Right renal pelvis (tissue), 4 donors: Measurements from ENCODE around the gene NR5A2. TPM values are rescaled to one million over a fixed set of nuclear protein-coding genes. Genes with fewer than 3 reads are reported as not detected.

Experiments used
- DNase-seq, 4 donors: peaks; one replicate each; pipeline ENCODE4 v3.0.0-alpha.2; 2013; ENCODE audit warnings: low read depth in 4 of 4, low spot score in 3 of 4, missing footprints in 1 of 4
- polyA plus RNA-seq, 4 donors: library from polyadenylated mRNA; unstranded; fragments of 120-200 nt; gene quantifications; one replicate each; pipeline ENCODE4 v1.2.1, GENCODE V29; 2013; ENCODE audit not compliant: insufficient read length in 4 of 4

NR5A2 gene
- polyA plus RNA-seq, 4 donors = 2.1 to 2.9 (median 2.3) TPM

DNA sequence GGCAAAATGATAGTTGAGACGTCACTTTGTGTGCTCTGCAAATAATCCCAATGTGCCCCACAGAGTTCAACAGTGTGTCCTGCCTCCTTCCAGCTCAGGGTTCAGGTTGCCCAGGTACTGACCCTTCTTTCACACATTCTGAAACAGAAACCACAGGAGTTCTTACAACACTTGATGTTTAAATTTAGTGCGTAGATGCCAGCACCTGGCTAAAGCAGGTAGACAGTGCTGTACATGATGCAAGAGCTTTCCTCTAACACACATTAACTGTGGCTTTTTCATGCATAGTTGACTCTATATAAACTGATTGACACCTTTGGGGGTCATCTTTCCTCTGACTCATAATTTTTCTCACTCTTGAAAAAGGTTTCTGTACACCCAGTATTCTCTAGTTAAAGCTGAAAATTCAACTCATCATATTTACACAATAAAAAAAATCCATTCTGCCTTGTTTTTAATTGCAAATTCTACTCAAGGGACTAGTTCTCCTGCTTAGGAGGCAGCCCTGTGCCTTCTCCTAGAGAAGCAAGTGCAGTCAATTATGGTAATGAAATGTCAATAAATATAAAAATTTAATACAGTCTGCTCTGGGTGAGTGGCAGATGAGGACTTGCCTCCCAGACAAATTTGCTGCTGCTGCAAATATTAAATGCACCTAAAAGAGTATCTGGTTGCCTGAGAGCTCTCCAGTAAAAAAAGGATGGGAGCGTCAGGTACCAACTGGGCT is 91.4 kb downstream of the NR5A2 start:
- no peak for DNase-seq

DNA sequence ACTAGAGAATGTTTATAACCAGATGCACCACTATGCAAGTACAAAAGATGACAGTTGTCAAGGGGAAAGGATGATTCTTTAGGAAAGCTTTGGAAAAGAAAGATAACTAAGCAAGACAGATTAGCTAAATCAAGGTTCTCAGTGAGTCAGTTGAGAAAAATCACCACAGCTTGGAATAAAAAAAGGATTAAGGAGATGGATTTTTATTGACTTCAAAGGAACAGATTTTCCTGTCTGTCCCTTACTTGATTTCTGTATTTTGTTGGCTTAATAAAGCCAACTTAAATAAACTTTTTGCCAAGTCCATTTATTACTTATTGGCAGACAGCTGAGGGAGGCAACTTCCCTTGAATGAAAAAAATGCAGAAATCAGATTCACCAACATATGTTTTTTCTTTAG is 93.9 kb downstream of the NR5A2 start:
- no peak for DNase-seq

DNA sequence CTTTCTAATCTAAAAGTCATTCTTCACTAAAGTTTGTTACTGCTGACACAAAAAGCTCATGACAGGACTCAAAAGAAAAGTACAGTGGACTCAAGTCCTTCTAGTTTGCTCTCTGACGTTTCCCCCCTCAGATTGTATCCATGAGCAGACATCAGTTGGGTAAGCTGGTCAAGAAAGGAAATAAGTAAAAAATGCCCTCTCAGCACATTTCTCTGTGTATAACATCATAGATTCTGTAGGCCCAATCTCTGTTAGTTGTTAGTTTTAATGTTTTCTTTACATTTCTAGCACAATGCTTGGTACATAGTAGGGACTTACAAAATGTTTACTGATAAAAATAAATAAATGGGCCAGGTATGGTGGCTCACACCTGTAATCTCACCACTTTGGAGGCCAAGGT is 96.8 kb downstream of the NR5A2 start:
- DNase-seq = no peak

DNA sequence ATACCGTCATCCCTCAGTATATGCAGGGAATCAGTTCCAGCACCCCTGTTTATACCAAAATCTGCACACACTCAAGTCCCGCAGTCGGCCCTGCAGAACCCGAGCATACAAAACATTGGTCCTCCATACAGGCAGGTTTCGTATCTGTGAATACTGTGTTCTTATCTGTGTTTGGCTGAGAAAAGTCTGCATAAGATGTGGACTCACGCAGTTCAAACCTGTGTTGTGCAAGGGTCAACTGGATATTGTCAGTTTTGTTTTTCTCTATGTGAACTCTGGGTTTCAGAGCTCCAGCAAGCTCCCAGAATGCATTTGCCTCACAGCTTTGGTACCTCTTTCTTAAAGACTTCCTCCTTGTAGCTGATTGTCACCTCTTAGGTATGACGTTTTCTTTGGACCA is 100.6 kb downstream of the NR5A2 start:
- DNase-seq = no peak

DNA sequence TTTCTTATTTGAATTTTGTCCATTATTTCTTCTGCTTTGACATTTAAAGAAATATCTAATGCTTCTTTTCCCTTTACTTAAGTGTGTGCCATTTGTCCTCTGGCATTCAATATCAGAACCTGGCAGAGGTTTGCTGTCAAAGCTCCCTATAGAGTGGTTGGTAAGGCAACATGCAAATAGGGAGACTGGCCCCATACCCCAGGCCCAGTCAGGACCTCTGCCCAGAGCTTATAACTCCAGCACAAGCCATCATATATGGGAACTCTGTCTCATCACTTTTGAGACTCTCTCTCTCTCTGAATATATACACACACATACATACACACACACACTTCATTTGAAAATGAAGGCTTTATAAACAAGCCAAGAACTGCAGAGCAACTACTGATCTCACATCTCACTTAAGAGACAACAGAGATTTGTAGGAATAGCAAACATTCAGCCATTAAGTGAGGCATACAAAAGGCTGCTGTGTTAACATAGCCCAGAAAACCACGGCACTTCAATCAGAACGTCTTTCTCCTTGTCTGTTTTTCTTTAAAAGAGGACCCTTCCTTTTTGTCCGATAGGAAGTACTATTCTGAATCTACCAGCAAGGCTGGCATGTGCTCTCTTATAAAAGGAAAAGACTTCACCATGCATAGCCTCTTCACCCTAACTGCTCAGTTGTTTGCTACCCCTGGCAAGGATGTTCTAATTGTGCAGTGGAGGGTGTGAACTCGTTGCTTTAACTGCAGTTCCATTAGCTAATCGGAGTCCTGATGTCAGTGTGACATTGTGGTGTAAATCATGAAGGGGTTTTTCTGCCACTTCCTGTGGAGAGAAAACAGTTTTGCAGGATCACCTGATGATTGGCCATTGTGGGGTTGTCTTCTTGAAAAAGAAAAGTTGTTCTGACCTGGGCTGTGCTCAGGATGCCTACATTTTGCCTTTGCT is 101.7 kb downstream of the NR5A2 start:
- no peak for DNase-seq

DNA sequence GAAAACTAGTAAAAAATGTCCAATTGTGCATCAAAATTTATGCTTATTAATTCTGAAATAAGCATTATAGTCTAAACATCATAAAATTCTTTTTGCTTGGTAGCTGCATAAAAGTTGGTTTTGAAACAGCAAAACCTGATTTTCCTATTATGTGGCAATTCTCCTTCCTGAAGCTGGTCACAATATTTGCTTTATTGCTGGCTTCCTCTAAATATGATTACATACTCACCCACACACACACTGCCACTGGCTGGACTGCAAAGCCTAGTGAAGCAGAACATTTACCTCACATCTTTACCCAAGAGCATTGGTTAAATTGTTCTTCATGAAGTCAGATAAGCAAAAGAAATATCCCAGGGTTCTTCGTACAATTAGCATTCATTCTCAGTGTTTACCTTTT is 103.0 kb downstream of the NR5A2 start:
- DNase-seq = no peak

DNA sequence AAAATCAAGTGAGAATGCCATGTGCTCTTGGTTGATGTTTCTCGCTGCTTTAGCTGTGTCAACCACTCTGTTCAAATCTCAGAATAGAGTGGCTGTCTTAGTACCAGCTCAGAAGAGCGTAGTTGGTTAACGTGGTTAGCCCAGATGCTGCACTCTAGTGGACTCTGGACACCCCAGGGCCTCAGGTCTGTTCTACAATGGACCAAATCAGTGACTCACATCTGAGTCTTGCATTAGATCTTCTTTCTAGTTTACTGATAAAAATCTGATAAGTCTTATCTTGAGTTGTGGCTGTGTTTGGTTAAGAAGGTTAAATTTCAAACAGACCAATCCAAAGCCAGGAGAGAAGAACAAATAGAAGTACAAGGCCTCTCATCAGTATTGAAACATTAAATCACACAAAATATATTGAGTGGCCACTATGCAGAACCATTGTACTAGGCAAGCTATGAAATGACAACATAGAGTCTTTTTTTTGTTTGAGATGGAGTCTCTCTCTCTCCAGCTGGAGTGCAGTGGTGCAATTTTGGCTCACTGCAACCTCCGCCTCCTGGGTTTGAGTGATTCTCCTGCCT is 104.1 kb downstream of the NR5A2 start:
- no peak for DNase-seq

DNA sequence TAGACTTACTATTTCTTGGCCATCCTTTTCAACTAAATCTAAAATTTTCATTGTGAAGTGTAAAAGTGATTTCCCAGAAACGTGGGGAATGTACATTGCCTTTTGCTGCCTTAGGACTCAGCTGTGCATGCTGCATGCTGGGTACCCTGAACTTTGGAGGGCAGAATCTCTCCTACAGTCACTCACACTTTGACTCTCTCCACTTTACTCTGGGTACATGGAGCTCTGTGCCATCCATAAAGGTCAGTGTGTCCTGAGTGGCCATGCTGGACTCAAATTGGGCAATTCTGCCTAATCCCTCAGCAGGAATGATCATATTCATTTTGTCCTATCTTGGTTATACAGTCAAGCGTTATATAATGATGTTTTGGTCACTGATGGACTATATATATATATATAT is 105.6 kb downstream of the NR5A2 start:
- no peak for DNase-seq

DNA sequence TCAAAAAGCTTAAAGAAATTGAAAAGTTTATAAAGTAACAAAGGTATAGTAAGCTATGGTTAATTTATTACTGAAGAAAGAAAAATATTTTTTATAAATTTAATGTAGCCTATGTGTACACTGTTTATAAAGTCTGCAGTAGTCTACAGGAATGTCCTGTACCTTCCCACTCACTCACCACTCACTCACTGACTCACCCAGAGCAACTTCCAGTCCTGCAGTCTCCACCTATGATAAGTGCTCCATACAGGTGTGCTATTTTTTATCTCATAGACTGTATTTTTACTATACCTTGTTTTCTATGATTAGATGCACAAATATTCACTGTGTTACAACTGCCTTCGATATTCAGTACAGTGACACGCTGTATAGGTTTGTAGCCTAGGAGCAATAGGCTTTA is 106.6 kb downstream of the NR5A2 start:
- no peak for DNase-seq

DNA sequence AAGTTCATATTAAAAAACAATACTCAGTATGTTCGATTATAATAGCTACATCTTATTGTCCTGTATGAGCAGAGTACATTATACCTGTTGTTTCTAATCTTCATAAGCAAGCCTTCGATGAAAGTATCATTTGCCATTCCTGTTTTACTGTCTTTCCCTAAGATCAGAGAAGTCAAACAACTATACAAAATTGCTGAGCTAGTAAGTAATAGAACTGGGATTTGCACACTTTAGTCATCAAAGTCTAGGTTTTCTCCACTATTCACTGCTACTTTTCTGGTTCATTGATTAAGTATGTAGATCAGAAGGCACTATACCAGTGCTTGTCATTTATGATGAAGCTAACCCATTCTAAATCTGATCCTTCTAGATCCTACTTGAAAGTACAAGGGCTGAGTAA is 108.9 kb downstream of the NR5A2 start:
- DNase-seq = no peak

DNA sequence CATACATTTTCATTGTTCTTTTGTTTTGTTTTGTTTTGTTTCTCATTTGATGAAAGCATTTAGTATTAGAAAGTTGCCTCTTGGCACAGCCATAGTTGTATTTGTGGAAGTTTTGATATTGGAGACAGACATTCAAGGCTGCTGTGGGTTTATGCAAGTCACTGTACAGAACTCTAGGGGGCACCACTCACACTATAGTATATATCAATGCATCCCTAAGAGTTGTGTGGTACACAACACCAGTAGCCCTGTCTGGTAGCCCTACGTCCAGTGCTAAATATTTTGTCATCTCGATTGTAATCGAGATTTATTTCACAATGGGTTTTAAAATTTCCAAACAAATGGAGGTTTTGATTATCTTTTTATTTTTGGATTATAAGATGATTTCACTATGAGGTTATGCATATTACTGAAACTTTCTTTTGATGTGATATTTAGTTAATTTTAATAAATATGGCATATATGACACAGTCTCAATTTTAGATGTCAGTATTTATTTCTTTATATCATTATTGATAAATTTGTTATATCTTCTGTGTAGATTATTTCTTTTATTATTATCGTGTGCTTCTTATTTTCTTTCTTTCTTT is 112.2 kb downstream of the NR5A2 start:
- peak in 1 of 4 donors; percentile 10 for DNase-seq

DNA sequence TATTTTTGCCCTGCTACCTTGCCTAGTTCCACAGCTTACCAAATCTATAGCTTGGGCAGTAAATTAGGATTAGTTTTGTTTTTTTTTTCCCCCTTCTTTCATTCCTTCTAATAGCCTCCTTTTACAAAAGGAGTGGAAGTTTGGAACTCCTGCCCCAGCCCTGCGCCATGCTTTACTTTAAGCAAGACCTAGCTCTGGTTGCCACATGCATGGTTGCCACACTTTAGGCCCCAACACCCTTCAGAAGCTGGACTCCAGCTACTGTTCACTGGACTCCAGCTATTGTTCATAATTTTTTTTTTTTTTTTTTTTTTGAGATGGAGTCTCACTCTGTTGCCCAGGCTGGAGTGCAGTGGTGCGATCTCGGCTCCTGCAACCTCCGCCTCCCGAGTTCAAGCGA is 115.8 kb downstream of the NR5A2 start:
- no peak for DNase-seq

DNA sequence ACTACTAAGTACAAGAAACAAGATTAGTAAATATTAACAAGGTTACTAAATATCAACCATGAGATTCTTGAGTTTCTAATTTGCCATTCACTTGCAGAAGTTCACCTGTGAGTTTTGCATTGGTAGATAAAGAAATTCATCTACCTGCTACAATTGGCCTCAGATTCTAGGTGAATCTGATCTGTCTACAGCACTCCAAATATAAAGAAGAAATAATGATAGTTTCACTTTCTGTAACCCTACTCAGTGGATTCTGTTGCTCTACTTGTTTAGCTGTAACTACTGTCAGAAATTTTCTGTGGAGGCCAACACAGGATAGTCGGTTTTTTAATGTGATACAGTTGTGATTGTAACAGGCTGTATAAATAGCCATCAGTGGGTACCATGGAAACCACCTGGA is 118.6 kb downstream of the NR5A2 start:
- DNase-seq = no peak

DNA sequence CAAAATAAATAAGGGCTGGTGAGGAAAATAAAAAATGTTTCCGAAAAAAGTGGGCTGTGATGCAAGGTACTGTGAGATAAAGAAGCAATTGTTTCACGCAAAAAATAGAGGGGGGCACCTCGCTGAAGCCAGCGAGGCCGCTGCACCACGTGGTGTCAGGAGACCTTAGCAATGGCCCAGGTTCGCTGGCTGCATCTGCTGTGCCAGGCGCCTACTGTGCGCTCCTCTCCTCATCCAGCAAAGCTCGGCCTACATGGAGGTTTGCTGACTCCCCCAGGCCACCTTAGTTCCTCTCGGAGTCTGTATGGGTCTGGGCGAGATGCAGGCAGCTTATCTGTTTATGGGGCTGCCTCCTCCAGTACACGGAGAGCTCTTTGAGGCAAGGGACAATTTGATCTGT is 119.6 kb downstream of the NR5A2 start:
- DNase-seq = no peak

DNA sequence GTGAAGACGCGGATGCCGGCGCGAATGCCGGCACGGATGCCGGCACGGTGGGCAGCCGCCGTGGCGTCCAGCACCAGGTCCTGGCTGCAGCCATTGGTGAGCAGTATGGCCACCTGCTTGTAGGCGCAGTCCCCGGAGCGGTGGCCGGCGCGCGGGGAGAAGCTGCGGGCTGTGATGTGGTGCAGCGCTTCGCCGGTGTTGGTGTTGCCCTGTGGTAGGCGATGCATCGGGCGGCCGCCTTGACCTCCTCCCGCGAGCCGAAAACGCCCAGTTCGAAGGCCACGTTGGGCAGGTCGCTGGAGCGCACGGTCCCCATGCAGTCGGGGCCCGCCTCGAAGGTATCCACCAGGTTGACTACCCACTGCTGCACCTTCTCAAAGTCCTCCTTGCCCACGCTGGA is 120.2 kb downstream of the NR5A2 start:
- DNase-seq = no peak

DNA sequence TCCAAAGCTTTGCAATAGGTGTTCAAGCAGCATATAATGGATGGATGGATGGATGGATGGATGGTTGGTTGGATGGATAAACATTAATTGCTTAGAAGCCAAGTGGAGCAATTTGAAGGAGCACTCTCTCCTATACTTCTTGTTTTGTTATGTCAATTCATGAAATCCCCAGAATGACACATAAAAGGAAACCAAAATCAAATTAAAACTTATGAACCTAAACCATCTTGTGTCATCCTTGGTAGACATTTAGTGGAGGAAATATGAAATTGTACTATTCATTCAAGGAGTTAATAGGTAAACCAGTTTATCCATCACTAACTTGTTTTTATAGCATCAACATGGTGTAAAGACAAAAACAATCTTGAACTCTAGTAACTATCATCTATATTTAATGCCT is 122.5 kb downstream of the NR5A2 start:
- DNase-seq = no peak

DNA sequence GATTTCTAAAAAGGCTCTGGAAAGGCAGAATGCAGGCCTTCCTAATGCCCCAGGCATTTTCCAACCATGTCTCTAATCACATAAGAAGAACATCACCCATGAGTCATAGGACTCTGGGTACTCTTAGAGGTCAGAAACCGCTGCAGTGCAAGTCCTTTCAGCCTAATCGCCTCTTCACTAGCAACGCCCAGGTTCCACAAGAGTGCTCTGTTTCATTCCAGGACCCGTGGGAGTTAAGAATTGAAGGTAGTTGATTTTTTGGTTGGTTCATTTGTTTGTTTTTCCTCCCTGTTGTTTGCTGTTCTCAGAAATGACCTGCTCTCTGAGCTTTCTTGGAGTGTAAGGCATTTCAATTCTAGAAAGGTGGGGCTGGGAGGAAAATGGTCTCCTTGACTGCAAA is 123.2 kb downstream of the NR5A2 start:
- DNase-seq = peak in 2 of 4 donors; percentile 12 to 23

DNA sequence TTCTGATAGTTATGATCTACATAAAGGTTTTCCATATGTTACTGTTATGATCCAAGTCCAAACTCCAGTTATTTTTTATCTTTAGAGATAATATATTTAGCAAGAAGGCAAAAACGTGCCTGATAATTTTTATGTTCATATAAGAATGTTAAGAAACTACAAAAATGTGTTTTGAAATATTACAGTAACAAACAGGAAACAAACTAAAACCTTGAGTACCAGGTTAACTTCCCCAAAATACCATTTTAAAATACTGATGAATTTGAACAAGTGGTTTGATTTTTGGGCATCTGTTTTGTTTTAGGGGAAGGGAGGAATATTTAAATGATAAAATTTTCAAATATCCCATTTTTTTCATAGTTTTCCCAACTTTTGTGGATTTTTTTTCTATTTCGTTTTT is 124.8 kb downstream of the NR5A2 start:
- DNase-seq = no peak

DNA sequence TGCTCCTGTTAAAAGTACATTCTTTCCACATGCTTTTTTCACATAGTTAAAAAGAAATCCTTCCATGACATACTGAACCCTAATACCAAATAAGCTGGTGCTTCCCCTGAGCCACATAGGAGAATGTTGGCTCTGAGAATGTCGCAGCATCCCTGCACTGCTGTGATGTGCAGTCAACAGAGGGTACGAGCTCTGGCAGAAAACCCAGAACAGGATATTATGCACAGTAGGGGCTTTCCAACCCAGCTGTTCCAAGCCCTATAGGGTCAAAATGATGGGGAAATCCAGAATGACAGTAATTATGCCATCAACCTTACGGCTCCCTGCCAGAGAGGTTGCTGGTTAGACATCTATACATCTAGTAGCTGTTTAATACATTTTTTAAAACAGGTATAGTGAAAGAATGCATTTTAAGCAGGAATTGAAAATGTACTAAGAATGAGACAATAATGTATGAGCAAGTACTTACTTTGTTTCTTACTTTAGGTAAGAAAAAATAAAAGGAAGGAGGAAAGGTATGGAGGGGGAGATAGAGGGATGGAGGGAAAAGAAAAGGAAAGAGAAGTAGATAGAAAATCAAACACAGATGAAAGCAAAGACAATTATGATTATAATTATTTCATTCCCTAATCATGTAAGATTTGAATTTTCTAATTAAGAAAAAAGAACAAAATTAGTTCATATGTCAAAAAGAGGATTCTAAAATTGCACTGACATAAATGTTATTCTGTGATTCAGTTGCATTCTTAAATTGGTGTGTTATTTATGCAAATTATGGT is 126.0 kb downstream of the NR5A2 start:
- no peak for DNase-seq

DNA sequence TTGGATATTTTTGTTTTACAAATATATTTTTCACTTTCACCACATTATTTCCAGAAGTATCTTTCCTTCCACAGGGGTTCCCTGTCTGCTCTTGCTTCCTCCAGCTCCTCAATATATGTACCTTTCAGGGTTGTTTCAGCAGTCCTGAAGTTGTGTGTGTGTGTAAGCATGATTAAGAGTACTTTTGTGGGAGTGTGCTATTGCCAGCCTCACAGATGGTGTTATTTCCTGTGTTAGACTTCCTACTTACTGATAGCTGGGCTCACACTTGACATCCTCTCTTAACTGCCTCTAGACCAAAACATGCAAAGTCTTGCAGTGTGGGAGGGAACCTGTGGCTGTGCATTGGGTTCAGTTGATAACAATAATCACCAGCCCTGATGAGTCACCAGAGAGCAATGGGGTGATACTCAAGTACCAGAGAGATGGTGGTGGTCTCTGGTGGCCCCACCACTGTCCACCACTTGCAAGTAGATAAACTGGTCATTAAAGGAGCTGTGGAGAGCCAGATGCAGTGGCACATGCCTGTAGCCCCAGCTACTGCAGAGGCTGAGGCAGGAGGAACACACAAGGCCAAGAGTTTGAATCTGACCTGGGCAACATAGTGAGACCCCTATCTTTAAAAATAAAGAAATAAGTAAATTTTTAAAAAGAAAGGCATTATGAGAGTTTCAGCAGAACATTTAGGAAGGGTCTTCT is 126.7 kb downstream of the NR5A2 start:
- no peak for DNase-seq
